Activated CD4-positive, alpha-beta memory T cell treated with anti-CD3 and anti-CD28 coated beads for 36 hours (primary cell): ENCODE measurements around the gene RPE. TPM values are rescaled to one million over a fixed set of nuclear protein-coding genes. Genes with fewer than 3 reads are reported as not detected.

Experiments used
- CTCF ChIA-PET: fragments of 350-600 bp; sonication (Branson Sonifier 250); formaldehyde crosslinking; loops from one replicate; lab custom pipeline; 2021; ENCODE audit warnings: antibody characterized with exemption, inconsistent platforms; lab: Charles Lee
- POLR2A ChIA-PET: fragments of 350-600 bp; sonication (Branson Sonifier 250); formaldehyde crosslinking; loops from one replicate; lab custom pipeline; 2021; ENCODE audit warnings: antibody characterized with exemption; lab: Charles Lee
- DNase-seq: peaks from one replicate; pipeline ENCODE4 v3.0.0-alpha.2; 2020
- H3K27ac Mint-ChIP-seq: one replicate; pipeline ENCODE4 v1.8.0; 2021; ENCODE audit warnings: mixed read lengths
- H3K27me3 Mint-ChIP-seq: one replicate; pipeline ENCODE4 v1.8.0; 2021; ENCODE audit warnings: mixed read lengths
- H3K36me3 Mint-ChIP-seq: one replicate; pipeline ENCODE4 v1.8.0; 2021; ENCODE audit warnings: mixed read lengths
- H3K4me1 Mint-ChIP-seq: one replicate; pipeline ENCODE4 v1.8.0; 2021; ENCODE audit warnings: low read depth, mixed read lengths
- H3K4me3 Mint-ChIP-seq: one replicate; pipeline ENCODE4 v1.8.0; 2021; ENCODE audit warnings: mild to moderate bottlenecking, mixed read lengths
- H3K9me3 Mint-ChIP-seq: one replicate; pipeline ENCODE4 v1.8.0; 2021; ENCODE audit warnings: mixed read lengths
- intact Hi-C: fragments of 100-400 bp; cut with micrococcal nuclease; formaldehyde crosslinking; loops from one replicate; pipeline ENCODE4 v1.15.1; 2023
- total RNA-seq, 2 experiments: library from RNA; stranded (reverse); gene quantifications; one replicate each; pipeline ENCODE4 v1.2.3, GENCODE V29; 2021

RPE gene
- total RNA-seq, 2 experiments from 2014 or later: 46.3 to 48.0 TPM

DNA sequence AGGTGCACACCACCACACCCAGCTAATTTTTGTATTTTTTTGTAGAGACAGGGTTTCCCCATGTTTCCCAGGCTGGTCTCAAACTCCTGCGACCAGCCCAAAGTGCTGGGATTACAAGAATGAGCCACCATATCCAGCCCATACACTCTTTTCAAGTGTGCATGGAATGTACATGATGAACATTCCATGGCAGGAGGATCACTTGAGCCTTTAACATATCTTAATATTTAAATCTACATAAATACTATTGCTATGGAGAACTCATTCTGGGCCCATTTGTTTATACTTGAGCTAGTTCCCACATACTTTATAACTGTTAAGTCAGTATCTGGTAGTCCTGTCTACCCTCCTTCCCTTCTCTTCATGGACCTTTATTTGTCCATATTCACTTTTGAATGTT, 48.4 kb downstream of the RPE start:
- Mint-ChIP-seq H3K36me3 (peaks cover 16% of the 10 kb centered on the region), H3K27me3 (no peaks in the 10 kb centered on the region), H3K27ac (no peak overlapping the region), H3K4me1 (no peaks in the 10 kb centered on the region), H3K4me3 (no peak overlapping the region), H3K9me3 (peaks cover 28% of the 10 kb centered on the region)
- ChIA-PET CTCF (no interaction called here), POLR2A (no interaction called here)
- intact Hi-C loops: no loop called here
- no peak for DNase-seq

DNA sequence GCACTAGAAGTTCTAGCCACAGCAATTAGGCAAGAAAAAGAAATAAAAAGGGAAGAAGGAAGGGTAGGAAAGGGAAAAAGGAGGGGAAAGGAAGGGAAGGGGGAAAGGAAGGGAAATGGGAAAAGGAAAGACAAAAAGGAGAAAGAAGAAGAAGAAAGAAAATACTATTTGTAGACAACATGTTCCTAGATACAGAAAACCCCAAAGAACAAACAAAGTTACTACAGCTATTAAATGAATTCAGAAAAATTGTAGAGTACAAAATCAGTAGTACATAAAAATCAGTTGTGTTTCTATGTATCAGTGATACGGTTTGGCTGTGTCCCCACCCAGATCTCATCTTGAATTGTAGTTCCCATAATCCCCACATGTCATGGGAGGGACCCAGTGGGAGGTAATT, 52.3 kb downstream of the RPE start:
- H3K27ac Mint-ChIP-seq: no peak overlapping the region
- H3K4me3 Mint-ChIP-seq: no peak overlapping the region
- H3K4me1 Mint-ChIP-seq: no peaks in the 10 kb centered on the region
- CTCF ChIA-PET: no interaction called here
- peaks cover 30% of the 10 kb centered on the region for H3K9me3 Mint-ChIP-seq
- peaks cover 10% of the 10 kb centered on the region for H3K36me3 Mint-ChIP-seq
- DNase-seq: no peak
- intact Hi-C loops: no loop called here
- H3K27me3 Mint-ChIP-seq: no peaks in the 10 kb centered on the region
- POLR2A ChIA-PET: no interaction called here

DNA sequence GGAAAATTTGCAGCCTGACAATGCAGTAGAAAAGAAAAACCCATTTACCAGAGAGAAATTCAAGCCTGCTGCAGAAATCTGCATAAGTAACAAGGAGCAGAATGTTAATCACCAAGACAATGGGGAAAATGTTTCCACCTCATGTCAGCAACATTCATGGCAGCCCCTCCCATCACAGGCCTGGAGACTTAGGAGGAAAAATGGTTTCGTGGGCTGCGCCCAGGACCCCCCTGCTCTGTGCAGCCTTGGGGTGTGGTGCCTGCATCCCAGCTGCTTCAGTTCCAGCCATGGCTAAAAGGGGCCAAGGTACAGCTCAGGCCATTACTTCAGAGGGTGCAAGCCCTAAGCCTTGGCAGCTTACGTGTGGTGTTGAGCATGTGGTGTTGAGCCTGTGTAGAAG, 53.4 kb downstream of the RPE start:
- no peaks in the 10 kb centered on the region for H3K4me1 Mint-ChIP-seq
- no peaks in the 10 kb centered on the region for H3K27me3 Mint-ChIP-seq
- H3K9me3 Mint-ChIP-seq: peaks cover 30% of the 10 kb centered on the region
- H3K36me3 Mint-ChIP-seq: peaks cover 10% of the 10 kb centered on the region
- DNase-seq: no peak
- H3K27ac Mint-ChIP-seq: no peak overlapping the region
- ChIA-PET POLR2A (no interaction called here), CTCF (no interaction called here)
- intact Hi-C loops: no loop called here
- no peak overlapping the region for H3K4me3 Mint-ChIP-seq

DNA sequence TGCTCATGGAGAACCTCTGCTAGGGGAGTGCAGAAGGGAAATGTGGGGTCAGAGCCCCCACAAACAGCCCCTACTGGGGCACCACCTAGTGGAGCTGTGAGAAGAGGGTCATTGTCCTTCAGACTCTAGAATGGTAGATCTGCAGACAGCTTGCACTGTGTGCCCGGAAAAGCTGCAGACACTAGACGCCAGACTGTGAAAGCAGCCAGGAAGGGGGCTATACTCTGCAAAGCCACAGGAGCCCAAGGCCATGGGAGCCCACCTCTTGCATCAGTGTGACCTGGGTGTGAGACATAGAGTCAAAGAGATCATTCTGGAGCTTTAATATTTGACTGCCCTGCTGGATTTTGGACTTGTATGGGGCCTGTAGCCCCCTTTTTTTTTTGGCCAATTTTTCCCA, 60.9 kb downstream of the RPE start:
- intact Hi-C loops: no loop called here
- DNase-seq: no peak
- POLR2A ChIA-PET: no interaction called here
- no peak overlapping the region for H3K27ac Mint-ChIP-seq
- H3K4me3 Mint-ChIP-seq: no peak overlapping the region
- no peaks in the 10 kb centered on the region for H3K4me1 Mint-ChIP-seq
- CTCF ChIA-PET: no interaction called here
- H3K9me3 Mint-ChIP-seq: peaks cover 1% of the 10 kb centered on the region
- H3K36me3 Mint-ChIP-seq: peaks cover 1% of the 10 kb centered on the region
- H3K27me3 Mint-ChIP-seq: no peaks in the 10 kb centered on the region

Other genes with a start within 250 kb of the RPE start
- not detected for gene UNC80, start 230.8 kb upstream of the RPE start, total RNA-seq
- gene KANSL1L, start 168.8 kb downstream of the RPE start, total RNA-seq: 1 to 10 TPM; 4.0 to 4.6 TPM
- gene ACADL, start 222.8 kb downstream of the RPE start, total RNA-seq: not detected